ENCODE data around the gene RBBP6.

DNA sequence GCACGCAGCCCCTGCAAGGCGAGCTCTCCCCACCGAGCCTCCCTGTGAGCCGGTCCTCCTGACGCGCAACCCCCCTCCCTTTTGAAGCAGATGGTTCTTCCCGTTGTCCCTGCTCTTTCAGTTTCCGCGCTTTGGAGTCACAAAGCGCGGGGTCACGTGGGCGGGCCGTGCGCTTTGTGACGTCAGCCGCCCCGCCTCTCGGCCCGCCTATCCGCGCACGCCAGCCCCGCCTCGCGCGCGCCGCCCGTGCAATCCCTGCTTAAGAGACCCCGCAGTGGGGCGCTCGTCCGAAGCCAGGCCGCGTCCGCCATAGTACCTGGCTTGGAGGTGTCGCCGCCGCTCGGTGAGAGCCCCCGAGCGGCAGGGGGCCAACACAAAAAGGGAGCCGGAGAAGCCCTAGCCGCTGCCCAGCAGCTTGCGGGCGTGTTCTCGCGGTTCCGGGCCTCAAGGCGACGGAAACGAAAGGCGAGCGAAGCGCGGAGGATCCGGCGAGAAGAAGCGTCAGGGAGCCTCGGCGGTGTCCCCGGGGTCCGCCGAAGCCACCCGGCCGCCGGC lies at the start of gene RBBP6:
- no peak for TF ChIP-seq EZH2 (IDR thresholded peaks at IDR 0.05; ENCODE audit: low read length, unreplicated experiment)
- TF ChIP-seq, protein P1, sequence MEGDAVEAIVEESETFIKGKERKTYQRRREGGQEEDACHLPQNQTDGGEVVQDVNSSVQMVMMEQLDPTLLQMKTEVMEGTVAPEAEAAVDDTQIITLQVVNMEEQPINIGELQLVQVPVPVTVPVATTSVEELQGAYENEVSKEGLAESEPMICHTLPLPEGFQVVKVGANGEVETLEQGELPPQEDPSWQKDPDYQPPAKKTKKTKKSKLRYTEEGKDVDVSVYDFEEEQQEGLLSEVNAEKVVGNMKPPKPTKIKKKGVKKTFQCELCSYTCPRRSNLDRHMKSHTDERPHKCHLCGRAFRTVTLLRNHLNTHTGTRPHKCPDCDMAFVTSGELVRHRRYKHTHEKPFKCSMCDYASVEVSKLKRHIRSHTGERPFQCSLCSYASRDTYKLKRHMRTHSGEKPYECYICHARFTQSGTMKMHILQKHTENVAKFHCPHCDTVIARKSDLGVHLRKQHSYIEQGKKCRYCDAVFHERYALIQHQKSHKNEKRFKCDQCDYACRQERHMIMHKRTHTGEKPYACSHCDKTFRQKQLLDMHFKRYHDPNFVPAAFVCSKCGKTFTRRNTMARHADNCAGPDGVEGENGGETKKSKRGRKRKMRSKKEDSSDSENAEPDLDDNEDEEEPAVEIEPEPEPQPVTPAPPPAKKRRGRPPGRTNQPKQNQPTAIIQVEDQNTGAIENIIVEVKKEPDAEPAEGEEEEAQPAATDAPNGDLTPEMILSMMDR (conservative IDR thresholded peaks at IDR 0.05; ENCODE audit: low read depth, low read length) = peak; percentile 46

All from PC-3 (cell line).